HG02852 (cell line): ENCODE results near the gene MIS18BP1.
"Not testable (repeated sequence)": the region's sequence is repeated elsewhere in the genome, so short reads cannot be mapped to it uniquely, and the experiment has no call there.

Experiments
- ATAC-seq: cut with Tn5 transposase; IDR thresholded peaks from one replicate; pipeline ENCODE4 v1.9.1; 2021; ENCODE audit warnings: mild to moderate bottlenecking, moderate library complexity; ENCODE audit not compliant: unreplicated experiment

Gene MIS18BP1

DNA sequence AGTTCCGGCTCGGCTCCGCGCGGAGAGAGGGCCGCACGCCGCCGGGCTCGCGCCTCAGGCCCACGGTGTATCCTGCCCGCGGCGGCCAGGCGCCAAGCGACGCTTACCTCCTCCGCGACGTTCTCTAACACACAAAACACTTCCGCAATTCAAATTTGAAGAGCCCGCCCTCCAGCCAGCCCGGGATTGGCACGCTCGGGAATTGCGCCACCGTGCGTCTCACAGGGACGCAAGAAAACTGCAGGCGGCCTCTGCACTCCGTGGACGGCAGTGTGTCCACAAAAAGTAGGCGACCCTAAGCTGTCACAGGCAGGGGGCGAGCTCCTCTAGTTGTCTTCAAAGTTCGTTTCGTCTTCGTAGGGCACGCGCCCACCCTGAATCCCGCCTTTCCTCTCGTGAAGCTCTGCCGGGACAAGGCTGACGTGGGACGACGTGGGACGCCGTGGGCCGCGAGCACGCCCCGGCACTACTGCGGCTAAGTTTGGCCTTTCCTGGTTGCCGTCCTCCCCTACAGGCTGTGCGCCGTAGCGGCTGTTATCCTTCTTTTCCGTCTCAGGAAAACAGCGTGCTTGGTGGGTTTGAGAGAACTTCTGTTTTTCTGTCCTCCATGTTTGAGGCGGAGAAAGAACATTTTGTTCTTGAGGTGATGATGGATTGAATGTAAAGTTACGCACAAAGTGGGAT is at the start of gene MIS18BP1:
Gene MIS18BP1, minus strand, starts transcription at position 133 of the 684 bp plus-strand sequence. CDS start 5,916 bp downstream, outside the sequence.
- peak; percentile 84 for ATAC-seq

DNA sequence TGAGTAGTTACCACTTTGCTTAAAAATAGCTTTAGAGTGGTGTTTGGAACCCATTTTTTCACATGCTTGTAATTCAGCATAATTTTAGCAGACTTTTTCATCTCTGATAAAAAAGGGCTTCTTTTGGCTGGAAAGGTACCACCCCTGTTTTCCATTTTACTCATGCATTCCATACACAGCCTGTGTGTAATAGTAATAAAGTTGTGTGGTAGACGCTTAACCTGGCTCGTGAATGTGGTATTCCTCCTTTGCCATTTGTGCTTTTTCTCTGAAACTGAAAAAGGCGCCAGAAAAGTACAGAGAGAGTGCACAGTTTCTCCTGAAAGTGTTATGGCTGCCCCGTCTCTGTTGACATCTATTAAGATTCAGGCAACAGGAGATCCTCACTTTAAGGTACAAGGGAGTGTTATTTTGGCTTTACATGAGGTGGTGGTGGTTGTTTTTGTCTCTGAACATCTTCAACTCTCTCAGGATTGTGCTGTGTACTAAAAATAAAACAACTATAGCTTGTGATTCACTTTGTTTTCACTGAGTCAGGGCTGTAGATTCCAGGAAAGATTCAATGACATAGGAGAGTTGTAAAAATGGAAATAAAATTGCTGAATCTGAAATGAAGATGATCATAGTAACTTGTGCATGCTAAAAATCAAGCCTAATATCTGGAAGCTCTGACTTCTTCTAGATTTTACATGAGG is 45.6 kb upstream of the MIS18BP1 start:
- ATAC-seq: no peak

DNA sequence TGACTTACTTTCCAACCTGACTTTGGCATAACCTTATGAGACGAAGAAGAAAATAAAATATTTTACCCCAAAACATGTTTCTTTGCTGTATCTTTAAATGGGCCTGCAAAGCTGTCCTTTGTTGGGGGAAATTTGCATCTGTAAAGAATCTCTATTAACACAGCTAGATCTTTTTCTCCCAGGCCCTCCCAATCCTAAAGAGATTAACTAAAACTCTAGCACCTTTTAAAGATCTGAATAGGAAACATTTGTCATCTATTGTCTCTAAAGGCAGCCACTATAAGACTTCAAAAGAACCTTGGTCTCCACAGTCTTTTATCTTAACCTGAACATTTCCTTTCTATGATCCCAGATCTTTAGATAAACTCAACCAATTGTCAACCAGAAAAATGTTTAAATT is 41.8 kb upstream of the MIS18BP1 start:
- not testable (repeated sequence) for ATAC-seq

- ATAC-seq: no peak
Measured at GRCh38 chr14:45290547-45290946, 37.5 kb upstream of the MIS18BP1 start.

- ATAC-seq: no peak
Measured at GRCh38 chr14:45287610-45288009, 34.6 kb upstream of the MIS18BP1 start.

GRCh38 chr14:45284802-45285201 is 31.8 kb upstream of the MIS18BP1 start:
- no peak for ATAC-seq

- not testable (repeated sequence) for ATAC-seq
Measured at GRCh38 chr14:45281731-45282400, 28.9 kb upstream of the MIS18BP1 start.

GRCh38 chr14:45271858-45272537 is 19.0 kb upstream of the MIS18BP1 start:
- no peak for ATAC-seq

DNA sequence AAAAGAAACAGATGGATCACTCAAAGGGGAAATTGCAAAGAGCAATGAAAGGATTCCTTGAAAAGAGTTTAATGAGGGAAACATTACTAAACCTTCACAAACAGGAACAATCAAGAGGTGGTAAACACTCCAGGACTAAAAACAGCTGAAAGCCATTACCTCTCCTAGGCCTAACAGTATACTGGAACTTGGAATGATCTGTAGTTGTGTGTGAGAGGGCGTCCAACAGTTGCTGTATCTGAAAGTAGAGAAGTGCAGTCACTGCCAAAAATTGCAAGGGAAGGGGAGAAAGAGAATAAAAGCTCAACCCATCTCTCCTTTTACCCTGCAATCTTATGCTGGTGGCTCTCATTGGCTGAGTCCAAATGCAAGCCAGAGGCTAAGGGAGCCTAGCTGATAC is 17.0 kb upstream of the MIS18BP1 start:
- no peak for ATAC-seq

DNA sequence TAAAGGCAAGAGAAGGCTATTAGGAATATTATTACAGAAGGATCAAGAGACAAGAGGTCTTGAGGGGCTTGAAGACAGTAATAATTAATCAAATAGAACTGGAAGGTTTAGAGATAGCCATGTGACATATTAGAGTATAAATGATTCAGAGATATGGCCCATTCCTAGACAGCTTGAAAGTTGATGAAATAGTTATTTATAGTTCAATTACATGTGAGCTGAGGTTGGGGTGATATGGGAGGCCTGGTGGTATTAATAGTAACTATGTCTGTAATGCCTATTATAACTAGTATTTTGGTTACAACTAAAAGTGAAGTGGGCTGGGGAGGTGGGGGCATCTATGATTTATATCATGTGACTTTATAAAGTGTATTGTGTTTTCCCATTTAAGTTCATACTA is 14.1 kb upstream of the MIS18BP1 start:
- no peak for ATAC-seq

DNA sequence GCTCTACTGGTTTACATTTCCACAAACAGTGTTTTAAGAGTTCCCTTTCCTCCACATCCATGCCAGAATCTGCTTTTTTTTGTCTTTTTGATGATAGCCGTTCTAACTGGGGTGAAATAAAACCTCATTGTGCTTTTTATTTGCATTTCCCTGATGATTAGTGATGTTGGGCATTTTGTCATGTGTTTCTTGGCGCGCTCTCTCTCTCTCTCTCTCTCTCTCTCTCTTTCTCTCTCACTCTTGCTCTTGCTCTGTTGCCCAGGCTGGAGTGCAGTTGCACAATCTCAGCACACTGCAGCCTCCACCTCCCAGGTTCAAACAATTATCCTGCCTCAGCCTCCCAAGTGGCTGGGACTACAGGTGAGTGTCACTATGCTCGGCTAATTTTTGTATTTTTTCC is 9.6 kb upstream of the MIS18BP1 start:
- ATAC-seq: no peak

GRCh38 chr14:45261209-45261608 is 8.2 kb upstream of the MIS18BP1 start:
- ATAC-seq: no peak

DNA sequence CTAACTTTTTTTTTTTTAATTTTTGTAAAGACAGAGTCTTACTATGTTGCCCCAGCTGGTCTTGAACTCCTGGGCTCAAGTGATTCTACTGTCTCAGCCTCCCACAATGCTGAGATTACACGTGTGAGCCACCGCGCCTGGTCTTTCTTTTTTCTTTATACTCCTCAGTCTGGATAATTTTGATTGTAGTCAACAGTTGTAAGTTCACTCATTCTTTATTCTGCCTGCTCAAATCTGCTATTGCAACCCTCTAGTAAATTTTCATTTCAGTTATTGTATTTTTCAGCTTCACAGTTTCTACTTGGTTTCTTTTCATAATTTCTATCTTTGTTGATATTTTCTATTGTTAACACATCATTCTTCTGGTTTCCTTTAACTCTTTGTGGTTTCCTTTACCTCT is 5.8 kb upstream of the MIS18BP1 start:
- ATAC-seq: no peak

DNA sequence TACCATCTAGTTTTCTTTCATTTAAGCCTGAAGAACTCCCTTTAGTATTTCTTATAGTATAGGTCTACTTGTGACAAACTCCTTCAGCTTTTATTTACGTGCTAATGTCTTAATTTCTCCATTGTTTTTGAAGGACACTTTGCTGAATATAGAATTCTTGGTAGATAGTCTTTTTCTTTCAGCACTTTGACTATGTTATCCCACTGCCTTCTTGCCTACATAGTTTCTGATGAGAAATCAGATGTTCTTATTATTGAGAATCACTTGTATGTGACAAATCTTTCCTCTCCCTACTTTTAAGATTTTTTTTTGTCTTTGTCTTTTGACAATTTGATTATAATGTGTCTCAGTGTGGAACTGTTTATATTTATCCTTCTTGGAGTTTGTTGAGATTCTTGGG is 5.1 kb upstream of the MIS18BP1 start:
- no peak for ATAC-seq

- ATAC-seq: no peak
Measured at GRCh38 chr14:45254771-45255170, 1.8 kb upstream of the MIS18BP1 start.

GRCh38 chr14:45253754-45254310 is 830 bp upstream of the MIS18BP1 start:
- ATAC-seq: no peak

DNA sequence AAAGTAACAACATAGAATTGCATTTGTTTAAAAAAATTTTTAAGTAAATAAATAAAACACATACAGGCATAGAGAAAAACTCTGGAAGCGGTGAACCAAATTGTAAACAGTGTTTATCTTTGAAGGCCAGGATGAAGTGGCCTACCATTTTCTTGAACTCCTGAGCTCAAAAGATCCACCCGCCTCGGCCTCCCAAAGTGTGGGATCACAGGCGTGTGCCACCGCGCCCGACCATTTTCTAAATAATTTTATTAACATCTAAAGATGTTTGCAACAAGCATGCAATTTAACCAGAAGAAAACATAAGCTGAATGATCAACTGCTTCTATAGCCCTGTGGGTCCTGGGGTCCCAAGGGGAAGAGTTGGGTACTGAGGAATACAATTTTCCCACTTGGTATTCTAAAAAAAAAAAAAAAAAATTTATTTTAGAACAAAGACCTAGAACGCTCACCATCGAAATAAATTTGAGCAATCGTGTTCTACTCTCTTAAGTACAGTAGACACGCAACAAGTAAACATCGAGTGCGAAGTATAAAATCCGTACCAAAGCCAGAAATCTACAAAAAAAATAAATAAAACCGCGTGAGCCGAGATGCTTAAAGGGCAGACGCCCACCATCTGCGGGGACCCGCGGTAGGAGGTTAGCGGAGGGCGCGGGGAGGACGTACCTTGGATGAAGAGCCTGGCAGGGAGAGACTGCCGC is 484 bp downstream of the MIS18BP1 start:
- ATAC-seq: no peak

DNA sequence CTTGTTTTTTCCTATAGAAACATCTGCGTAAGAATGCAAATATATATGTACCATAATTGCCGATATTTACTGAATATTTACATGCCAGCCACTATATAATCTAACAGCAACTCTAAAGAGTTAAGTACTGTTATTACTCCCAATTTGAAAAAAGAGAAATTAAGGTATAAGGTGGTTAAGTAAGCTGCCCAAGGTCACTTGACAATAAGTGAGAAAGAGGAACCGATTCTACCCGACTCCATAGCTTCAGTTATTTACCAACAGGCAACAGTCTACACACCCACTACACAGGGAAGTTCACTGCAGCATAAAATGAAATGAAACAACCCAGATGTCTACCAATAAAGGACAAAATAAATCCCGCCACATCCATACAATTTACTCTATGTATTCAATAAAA is 1.1 kb downstream of the MIS18BP1 start:
- ATAC-seq: peak; percentile 59

DNA sequence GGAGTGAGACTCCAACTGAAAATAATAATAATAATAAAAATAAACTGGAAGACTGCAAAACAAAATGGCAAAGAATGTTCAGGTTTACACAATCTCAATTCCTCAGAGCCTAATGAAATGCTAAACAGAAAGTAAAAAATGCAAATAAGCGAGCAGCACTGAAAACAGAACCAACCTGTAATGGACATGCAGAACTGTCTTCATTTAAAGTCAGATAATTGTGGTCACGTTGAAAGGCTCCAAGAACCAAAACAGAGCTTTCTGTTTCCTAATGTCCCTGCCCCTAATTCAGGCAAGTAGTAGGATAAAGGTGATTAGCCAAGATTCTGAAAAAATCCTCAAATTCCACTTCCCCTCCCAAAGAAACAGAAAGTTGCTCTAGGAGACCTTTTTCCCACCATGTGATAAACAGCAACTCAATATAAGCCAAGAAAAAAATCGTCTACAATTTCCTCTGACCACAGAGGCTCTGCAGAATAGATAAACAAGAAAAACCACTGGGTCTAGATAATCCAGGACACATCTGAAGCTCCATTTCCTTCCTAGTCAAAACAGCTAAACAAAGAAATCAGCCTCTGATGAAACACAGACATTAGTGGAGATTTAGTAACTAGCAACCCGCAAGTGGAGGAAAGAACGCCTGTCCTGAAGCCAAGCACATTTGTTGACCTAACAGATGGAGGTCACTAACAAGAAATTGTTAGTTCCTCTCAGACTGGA is 3.0 kb downstream of the MIS18BP1 start:
- peak; percentile 25 for ATAC-seq

DNA sequence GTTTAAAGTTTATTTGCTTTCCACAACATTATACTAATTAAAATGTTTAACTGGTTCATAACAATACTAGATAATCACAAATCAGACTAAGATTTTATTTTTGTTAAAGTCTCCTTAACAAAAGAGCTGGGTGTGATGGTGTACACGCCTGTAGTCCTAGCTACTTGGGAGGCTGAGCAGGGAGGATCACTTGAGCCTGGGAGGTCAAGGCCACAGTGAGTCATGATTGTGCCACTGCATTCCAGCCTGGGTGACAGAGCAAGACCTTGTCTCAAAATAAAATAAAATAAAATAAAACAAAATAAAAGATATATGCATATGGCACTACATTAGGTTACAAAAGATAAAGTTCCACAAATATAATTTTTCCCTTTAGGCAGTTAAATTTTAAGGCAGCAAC is 5.6 kb downstream of the MIS18BP1 start:
- no peak for ATAC-seq
